HG02981 (cell line): ENCODE results near the gene SYNE2.

Experiments
- ATAC-seq: cut with Tn5 transposase; IDR thresholded peaks from one replicate; pipeline ENCODE4 v1.9.1; 2021; ENCODE audit warnings: mild to moderate bottlenecking, moderate library complexity; ENCODE audit not compliant: unreplicated experiment

The SYNE2 gene

GRCh38 chr14:64235652-64236640 is 383.1 kb downstream of the SYNE2 start:
- ATAC-seq = peak; percentile 55

- no peak for ATAC-seq
Observed at GRCh38 chr14:64238049-64238448, 385.2 kb downstream of the SYNE2 start.

GRCh38 chr14:64238631-64239030 is 385.8 kb downstream of the SYNE2 start:
- ATAC-seq = no peak

- ATAC-seq = no peak
Observed at GRCh38 chr14:64244279-64244678, 391.5 kb downstream of the SYNE2 start.

GRCh38 chr14:64245491-64245890 is 392.7 kb downstream of the SYNE2 start:
- no peak for ATAC-seq

- ATAC-seq = no peak
Observed at GRCh38 chr14:64246688-64247087, 393.9 kb downstream of the SYNE2 start.

GRCh38 chr14:64247195-64247594 is 394.4 kb downstream of the SYNE2 start:
- ATAC-seq = no peak

GRCh38 chr14:64248689-64249088 is 395.9 kb downstream of the SYNE2 start:
- no peak for ATAC-seq

GRCh38 chr14:64249363-64249762 is 396.6 kb downstream of the SYNE2 start:
- no peak for ATAC-seq

- no peak for ATAC-seq
Observed at GRCh38 chr14:64253672-64254071, 400.9 kb downstream of the SYNE2 start.

GRCh38 chr14:64255756-64256155 is 403.0 kb downstream of the SYNE2 start:
- no peak for ATAC-seq

- no peak for ATAC-seq
Observed at GRCh38 chr14:64260418-64260817, 407.6 kb downstream of the SYNE2 start.

GRCh38 chr14:64265222-64265621 is 412.4 kb downstream of the SYNE2 start:
- ATAC-seq = no peak

- no peak for ATAC-seq
Observed at GRCh38 chr14:64266239-64266638, 413.4 kb downstream of the SYNE2 start.

GRCh38 chr14:64272019-64272418 is 419.2 kb downstream of the SYNE2 start:
- ATAC-seq = no peak
